Prostate gland (tissue), 2 donors: ENCODE data around the gene COL6A1. TPM values are rescaled to one million over a fixed set of nuclear protein-coding genes. Genes with fewer than 3 reads are reported as not detected.

ENCODE experiments used
- DNase-seq: peaks from one replicate; pipeline ENCODE4 v3.0.0-alpha.2; 2019; ENCODE audit warnings: low spot score
- H3K27ac ChIP-seq, 2 donors: fragments of 200-600 bp; sonication (generic); 2 replicates each; pipeline ENCODE4 v1.5.1; 2017 to 2019
- H3K27me3 ChIP-seq: fragments of 200-600 bp; sonication (generic); replicated peaks from 2 replicates; pipeline ENCODE4 v1.5.1; 2019; ENCODE audit not compliant: insufficient read depth
- H3K36me3 ChIP-seq, 2 donors: fragments of 200-600 bp; sonication (generic); 1 replicate in 1 of 2; 2 replicates in 1 of 2; pipeline versions ENCODE4 v1.5.1 to v1.8.1; 2017 to 2019
- H3K4me1 ChIP-seq: fragments of 200-600 bp; sonication (generic); replicated peaks from 2 replicates; pipeline ENCODE4 v1.5.1; 2019
- H3K4me3 ChIP-seq, 2 donors: fragments of 200-600 bp; sonication (generic); 2 replicates each; pipeline ENCODE4 v1.5.1; 2017 to 2019
- H3K9me3 ChIP-seq: fragments of 200-600 bp; sonication (generic); 2 replicates; pipeline ENCODE4 v1.5.1; 2017
- CTCF ChIP-seq, 4 experiments: fragments of 200-600 bp in 2 of 4; fragments of 450-650 bp in 2 of 4; sonication (generic) in 2 of 4; IDR thresholded peaks; 1 replicate in 3 of 4; 2 replicates in 1 of 4; pipeline ENCODE4 v1.5.1; 2016 to 2019; ENCODE audit warnings: antibody characterized with exemption in 4 of 4, mild to moderate bottlenecking in 2 of 4, moderate library complexity in 2 of 4
- POLR2A ChIP-seq: fragments of 450-650 bp; IDR thresholded peaks from one replicate; pipeline ENCODE4 v1.6.1; 2016; ENCODE audit warnings: antibody characterized with exemption, mild to moderate bottlenecking
- POLR2AphosphoS5 ChIP-seq: sonication (generic); formaldehyde crosslinking; IDR thresholded peaks from one replicate; pipeline ENCODE4 v1.6.1; 2017; ENCODE audit warnings: antibody characterized with exemption
- WGBS: methylation state at CpG from one replicate; pipeline ENCODE4 v1.1.5; 2018; 5-methylcytosine and 5-hydroxymethylcytosine counted together
- intact Hi-C: fragments of 100-400 bp; cut with DNase I; formaldehyde crosslinking; loops from one replicate; pipeline ENCODE4 v1.14.2; 2022
- total RNA-seq, 2 donors: library from RNA; depleted of rRNA; stranded (reverse); fragments of >200 nt; gene quantifications; one replicate each; pipeline ENCODE4 v1.1.0, GENCODE V29; 2016

COL6A1 gene
- total RNA-seq, 2 donors from 2014 or later, result 163 to 265 TPM

- no peak for DNase-seq
- intact Hi-C loops, result no loop called here
- Histone ChIP-seq H3K27ac (no peak overlapping the region), H3K4me1 (no peaks in the 10 kb centered on the region), H3K27me3 (no peaks in the 10 kb centered on the region), H3K36me3 (peaks cover 0 to under 1% of the 10 kb centered on the region in 2 donors), H3K4me3 (no peak overlapping the region), H3K9me3 (no peaks in the 10 kb centered on the region)
- 68% methylated on average over 32 of the region's 32 CpGs for WGBS
- TF ChIP-seq CTCF (IDR thresholded peaks at IDR 0.05) (no peak), POLR2A (no peak), POLR2AphosphoS5 (no peak)
These were observed 11.0 kb downstream of the COL6A1 start for GRCh38 chr21:45992301-45993209.

GRCh38 chr21:45993210-45994085 lies 11.9 kb downstream of the COL6A1 start:
- Histone ChIP-seq H3K9me3 (no peaks in the 10 kb centered on the region), H3K36me3 (no peaks in the 10 kb centered on the region), H3K27me3 (no peaks in the 10 kb centered on the region), H3K27ac (peak overlapping the region in 1 of 2 donors; percentile 20), H3K4me1 (no peaks in the 10 kb centered on the region), H3K4me3 (no peak overlapping the region)
- WGBS, result 87% methylated on average over 44 of the region's 44 CpGs
- intact Hi-C loops, result no loop called here
- TF ChIP-seq POLR2A (no peak), CTCF (IDR thresholded peaks at IDR 0.05) (no peak), POLR2AphosphoS5 (no peak)
- no peak for DNase-seq

GRCh38 chr21:45994086-45994661 lies 12.6 kb downstream of the COL6A1 start:
- H3K36me3 ChIP-seq, result no peaks in the 10 kb centered on the region
- H3K27ac ChIP-seq, result no peak overlapping the region
- intact Hi-C loops, result no loop called here

More at GRCh38 chr21:45994086-45994661, 12.6 kb downstream of the COL6A1 start:
- no peaks in the 10 kb centered on the region for H3K4me1 ChIP-seq
- 87% methylated on average over 24 of the region's 24 CpGs for WGBS
- H3K4me3 ChIP-seq, result no peak overlapping the region
- TF ChIP-seq POLR2A, result no peak
- TF ChIP-seq CTCF (IDR thresholded peaks at IDR 0.05), result no peak
- no peak for TF ChIP-seq POLR2AphosphoS5
- no peaks in the 10 kb centered on the region for H3K9me3 ChIP-seq
- no peaks in the 10 kb centered on the region for H3K27me3 ChIP-seq
- no peak for DNase-seq
